A549 treated with CpdA at 1 μM for 4 hours (cell line): ENCODE data around the gene GBX1. TPM values are rescaled to one million over a fixed set of nuclear protein-coding genes. Genes with fewer than 3 reads are reported as not detected.

ENCODE experiments used
- total RNA-seq: library from RNA; stranded (reverse); fragments of 200-300 nt; extraction: Qiagen RNA extraction; gene quantifications from 5 replicates; pipeline ENCODE4 v1.2.3, GENCODE V29; 2022; ENCODE audit warnings: low read depth

GBX1 gene
- not detected in 5 replicates for total RNA-seq

DNA sequence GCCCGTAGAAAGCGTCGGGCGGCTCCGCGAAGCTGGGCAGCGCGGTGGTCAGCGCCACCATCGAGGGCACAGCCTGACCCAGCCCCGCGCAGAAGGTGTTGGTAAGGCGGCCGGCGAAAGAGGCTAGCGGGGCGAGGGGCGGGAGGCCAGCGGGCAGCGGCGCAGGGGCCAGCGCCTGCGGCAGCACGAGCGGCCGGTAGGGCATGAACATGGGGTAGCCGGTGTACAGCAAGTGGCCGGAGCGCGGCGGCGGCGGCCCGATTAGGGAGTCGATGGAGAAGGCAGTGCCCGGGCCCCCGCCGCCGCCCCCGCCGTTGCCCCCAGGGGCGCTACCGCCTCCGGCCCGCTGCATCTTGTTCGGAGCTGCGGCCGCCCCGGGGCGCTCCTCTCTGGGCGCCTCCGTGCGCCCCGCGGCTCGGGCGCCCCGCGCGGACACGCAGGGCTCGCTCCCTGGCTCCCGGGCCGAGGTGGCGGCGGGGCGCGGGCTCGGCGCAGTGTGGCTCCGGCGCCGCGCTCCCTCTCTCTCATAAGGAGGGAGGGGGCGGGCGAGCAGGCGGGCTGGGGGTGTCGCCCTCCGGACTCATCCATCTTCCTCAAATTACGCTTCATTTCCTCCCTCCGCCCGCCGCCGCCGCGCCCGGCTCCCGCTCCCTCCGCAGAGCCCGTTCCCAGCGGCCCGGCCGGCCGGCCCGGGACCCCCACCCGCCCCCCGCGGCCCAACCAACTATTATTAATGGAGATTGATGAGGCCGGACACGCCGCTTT lies at the start of gene GBX1:
Gene GBX1 (minus strand): TSS at position 498 of the 765 bp plus-strand sequence. CDS start 146 bp downstream, at position 352.

DNA sequence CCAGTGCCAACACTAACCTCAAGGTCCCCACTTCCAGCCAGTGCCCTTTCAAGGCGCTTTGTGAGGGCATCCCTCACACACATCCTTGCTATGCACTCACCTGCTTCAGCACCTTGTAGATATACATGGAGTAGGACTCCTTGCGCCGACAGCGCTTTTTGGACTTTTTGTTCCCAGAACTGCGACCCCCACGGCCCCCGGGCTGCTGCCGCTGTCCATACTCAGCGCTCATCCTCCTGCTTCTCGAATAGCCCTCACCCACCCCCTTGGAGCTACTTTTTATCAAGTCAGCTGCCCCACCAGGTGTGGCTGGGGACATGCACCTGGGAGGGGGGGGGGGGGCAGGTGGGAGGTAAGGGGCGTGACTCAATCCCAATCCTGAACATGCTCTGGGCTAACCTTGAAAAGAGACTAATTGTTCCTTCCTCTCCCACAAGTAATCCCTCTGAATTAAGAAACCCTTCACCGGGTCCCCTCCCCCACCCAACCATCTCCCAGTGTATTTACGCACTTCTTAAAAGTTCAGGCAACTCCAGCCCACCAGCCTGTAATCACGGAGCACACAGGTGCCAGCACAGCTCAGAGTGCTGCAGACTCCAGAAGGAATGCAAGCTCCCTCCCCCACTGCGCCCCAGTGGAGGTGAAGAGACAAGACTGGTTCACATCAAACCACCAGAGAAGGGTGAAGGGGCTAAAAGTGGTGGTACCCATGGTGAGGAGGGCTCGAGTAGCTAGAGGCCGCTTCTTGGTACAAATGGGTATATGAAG lies 42.8 kb upstream of the GBX1 start, which contains the start of gene H2BK1:
Gene H2BK1 (minus strand): TSS at position 402 of the 768 bp plus-strand sequence. CDS start 170 bp downstream, at position 232.

DNA sequence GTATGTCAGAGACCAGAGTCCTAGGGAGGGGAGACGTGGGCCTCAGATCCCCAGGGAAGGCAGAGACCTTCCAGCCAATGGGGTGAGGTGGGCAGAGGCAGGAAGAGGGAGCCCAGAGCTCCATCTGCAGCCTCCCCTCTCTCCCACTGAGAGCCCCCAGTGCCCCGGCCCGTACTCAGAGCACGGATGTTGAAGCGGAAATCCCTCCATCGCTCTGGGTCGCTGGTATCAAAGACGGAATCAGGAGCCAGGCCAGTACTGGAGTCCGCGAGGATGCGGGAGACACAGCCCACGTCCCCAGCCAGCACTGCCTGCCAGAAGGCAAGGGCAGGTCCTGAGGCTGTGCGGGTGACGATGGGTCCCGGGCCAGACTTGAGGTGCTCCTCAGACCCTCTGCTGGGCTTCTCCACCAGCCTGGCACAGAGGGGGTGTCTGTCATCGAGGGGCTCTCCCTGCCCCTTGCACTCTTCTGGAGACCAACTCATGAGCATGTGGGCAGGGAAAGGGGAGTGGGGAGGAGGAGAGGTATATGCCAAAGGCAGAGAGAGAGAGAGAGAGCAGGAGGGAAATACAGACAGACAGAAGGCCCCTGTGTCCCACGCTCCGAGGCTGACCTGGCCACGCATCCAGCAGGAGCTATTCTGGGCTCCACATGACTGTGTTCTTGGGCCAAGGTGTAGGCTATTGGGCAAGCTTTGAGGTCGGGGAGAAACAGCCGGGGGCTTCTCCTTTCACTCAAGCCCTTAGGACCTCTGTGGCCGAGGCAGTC lies 19.3 kb upstream of the GBX1 start, which contains the start of gene ASB10:
Gene ASB10 (minus strand): TSS at position 611 of the 769 bp plus-strand sequence. CDS start 120 bp downstream, at position 491.

Other genes with a start within 250 kb of the GBX1 start
- 0.40 to 0.52 TPM (median 0.47 TPM) in 5 replicates for gene KCNH2, start 189.4 kb downstream of the GBX1 start, total RNA-seq
- 0.18 to 0.47 TPM (median 0.34 TPM) in 5 replicates for gene NOS3, start 176.7 kb downstream of the GBX1 start, total RNA-seq
- 0.64 to 0.97 TPM (median 0.86 TPM) in 5 replicates for gene ATG9B, start 143.2 kb downstream of the GBX1 start, total RNA-seq
- 38.3 to 53.5 TPM (median 45.1 TPM) in 5 replicates for gene ABCB8, start 139.2 kb downstream of the GBX1 start, total RNA-seq
- 7.6 to 12.8 TPM (median 10.2 TPM) in 5 replicates for gene ASIC3, start 119.2 kb downstream of the GBX1 start, total RNA-seq
- 32.3 to 35.2 TPM (median 33.4 TPM) in 5 replicates for gene CDK5, start 109.8 kb downstream of the GBX1 start, total RNA-seq
- 195 to 312 TPM (median 291 TPM) in 5 replicates for gene SLC4A2, start 108.1 kb downstream of the GBX1 start, total RNA-seq
- 58.0 to 84.2 TPM (median 76.7 TPM) in 5 replicates for gene FASTK, start 86.9 kb downstream of the GBX1 start, total RNA-seq
- gene TMUB1, start 84.2 kb downstream of the GBX1 start, total RNA-seq: 35.5 to 58.8 TPM (median 56.8 TPM) in 5 replicates
- gene AGAP3, start 81.2 kb downstream of the GBX1 start, total RNA-seq: 54.6 to 71.6 TPM (median 67.0 TPM) in 5 replicates
- not detected in 5 replicates for gene ASB10, start 19.6 kb upstream of the GBX1 start, total RNA-seq
- not detected in 5 replicates for gene H2BK1, start 42.8 kb upstream of the GBX1 start, total RNA-seq
- 69.2 to 73.0 TPM (median 70.1 TPM) in 5 replicates for gene ABCF2, start 59.5 kb upstream of the GBX1 start, total RNA-seq
- gene CHPF2, start 64.8 kb upstream of the GBX1 start, total RNA-seq: 39.4 to 53.0 TPM (median 48.5 TPM) in 5 replicates
- gene SMARCD3, start 81.0 kb upstream of the GBX1 start, total RNA-seq: 8.9 to 12.0 TPM (median 11.2 TPM) in 5 replicates
- 37.2 to 52.1 TPM (median 39.9 TPM) in 5 replicates for gene NUB1, start 174.1 kb upstream of the GBX1 start, total RNA-seq
- 0.09 to 0.26 TPM (median 0.15 TPM) in 5 replicates for gene WDR86, start 242.3 kb upstream of the GBX1 start, total RNA-seq